ENCODE results near the gene ATP2A1.

Gene ATP2A1

DNA sequence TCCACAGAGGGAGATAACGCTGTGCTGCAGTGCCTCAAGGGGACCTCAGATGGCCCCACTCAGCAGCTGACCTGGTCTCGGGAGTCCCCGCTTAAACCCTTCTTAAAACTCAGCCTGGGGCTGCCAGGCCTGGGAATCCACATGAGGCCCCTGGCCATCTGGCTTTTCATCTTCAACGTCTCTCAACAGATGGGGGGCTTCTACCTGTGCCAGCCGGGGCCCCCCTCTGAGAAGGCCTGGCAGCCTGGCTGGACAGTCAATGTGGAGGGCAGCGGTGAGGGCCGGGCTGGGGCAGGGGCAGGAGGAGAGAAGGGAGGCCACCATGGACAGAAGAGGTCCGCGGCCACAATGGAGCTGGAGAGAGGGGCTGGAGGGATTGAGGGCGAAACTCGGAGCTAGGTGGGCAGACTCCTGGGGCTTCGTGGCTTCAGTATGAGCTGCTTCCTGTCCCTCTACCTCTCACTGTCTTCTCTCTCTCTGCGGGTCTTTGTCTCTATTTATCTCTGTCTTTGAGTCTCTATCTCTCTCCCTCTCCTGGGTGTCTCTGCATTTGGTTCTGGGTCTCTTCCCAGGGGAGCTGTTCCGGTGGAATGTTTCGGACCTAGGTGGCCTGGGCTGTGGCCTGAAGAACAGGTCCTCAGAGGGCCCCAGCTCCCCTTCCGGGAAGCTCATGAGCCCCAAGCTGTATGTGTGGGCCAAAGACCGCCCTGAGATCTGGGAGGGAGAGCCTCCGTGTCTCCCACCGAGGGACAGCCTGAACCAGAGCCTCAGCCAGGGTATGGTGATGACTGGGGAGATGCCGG is 54.3 kb downstream of the ATP2A1 start:
- no peak for DNase-seq (ENCODE audit: extremely low read depth, low read depth)
- no peak overlapping the region for H3K4me3 ChIP-seq (replicated peaks; ENCODE audit: low read depth, low read length)
- TF ChIP-seq, protein P1, sequence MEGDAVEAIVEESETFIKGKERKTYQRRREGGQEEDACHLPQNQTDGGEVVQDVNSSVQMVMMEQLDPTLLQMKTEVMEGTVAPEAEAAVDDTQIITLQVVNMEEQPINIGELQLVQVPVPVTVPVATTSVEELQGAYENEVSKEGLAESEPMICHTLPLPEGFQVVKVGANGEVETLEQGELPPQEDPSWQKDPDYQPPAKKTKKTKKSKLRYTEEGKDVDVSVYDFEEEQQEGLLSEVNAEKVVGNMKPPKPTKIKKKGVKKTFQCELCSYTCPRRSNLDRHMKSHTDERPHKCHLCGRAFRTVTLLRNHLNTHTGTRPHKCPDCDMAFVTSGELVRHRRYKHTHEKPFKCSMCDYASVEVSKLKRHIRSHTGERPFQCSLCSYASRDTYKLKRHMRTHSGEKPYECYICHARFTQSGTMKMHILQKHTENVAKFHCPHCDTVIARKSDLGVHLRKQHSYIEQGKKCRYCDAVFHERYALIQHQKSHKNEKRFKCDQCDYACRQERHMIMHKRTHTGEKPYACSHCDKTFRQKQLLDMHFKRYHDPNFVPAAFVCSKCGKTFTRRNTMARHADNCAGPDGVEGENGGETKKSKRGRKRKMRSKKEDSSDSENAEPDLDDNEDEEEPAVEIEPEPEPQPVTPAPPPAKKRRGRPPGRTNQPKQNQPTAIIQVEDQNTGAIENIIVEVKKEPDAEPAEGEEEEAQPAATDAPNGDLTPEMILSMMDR (IDR thresholded peaks at IDR 0.05; ENCODE audit: low read depth, low read length, missing control alignments), result no peak

DNA sequence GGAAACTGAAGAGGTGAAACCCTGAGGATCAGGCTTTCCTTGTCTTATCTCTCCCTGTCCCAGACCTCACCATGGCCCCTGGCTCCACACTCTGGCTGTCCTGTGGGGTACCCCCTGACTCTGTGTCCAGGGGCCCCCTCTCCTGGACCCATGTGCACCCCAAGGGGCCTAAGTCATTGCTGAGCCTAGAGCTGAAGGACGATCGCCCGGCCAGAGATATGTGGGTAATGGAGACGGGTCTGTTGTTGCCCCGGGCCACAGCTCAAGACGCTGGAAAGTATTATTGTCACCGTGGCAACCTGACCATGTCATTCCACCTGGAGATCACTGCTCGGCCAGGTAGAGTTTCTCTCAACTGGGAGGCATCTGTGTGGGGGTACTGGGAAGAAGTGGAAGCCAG is 54.9 kb downstream of the ATP2A1 start:
- no peak for DNase-seq (ENCODE audit: extremely low read depth, low read depth)
- H3K4me3 ChIP-seq (replicated peaks; ENCODE audit: low read depth, low read length), result no peak overlapping the region
- TF ChIP-seq, protein P1 (IDR thresholded peaks at IDR 0.05; ENCODE audit: low read depth, low read length, missing control alignments), result no peak

DNA sequence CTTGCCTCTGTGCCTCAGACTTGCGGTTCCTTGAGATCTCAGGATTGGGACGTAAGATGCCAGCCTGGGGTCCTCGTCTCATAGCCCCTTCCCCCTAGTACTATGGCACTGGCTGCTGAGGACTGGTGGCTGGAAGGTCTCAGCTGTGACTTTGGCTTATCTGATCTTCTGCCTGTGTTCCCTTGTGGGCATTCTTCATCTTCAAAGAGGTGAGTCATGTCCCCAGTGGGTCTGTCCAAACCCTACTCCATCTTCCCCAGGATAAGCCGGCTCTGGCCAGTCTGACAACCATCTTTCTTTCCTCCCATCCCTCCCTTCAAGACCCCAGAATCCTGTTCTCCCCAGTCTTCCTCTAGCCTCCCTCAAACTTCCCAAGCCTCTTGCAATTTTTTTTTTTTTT is 57.1 kb downstream of the ATP2A1 start:
- no peak overlapping the region for H3K4me3 ChIP-seq (replicated peaks; ENCODE audit: low read depth, low read length)
- TF ChIP-seq, protein P1 (IDR thresholded peaks at IDR 0.05; ENCODE audit: low read depth, low read length, missing control alignments), result no peak
- DNase-seq (ENCODE audit: extremely low read depth, low read depth), result no peak

DNA sequence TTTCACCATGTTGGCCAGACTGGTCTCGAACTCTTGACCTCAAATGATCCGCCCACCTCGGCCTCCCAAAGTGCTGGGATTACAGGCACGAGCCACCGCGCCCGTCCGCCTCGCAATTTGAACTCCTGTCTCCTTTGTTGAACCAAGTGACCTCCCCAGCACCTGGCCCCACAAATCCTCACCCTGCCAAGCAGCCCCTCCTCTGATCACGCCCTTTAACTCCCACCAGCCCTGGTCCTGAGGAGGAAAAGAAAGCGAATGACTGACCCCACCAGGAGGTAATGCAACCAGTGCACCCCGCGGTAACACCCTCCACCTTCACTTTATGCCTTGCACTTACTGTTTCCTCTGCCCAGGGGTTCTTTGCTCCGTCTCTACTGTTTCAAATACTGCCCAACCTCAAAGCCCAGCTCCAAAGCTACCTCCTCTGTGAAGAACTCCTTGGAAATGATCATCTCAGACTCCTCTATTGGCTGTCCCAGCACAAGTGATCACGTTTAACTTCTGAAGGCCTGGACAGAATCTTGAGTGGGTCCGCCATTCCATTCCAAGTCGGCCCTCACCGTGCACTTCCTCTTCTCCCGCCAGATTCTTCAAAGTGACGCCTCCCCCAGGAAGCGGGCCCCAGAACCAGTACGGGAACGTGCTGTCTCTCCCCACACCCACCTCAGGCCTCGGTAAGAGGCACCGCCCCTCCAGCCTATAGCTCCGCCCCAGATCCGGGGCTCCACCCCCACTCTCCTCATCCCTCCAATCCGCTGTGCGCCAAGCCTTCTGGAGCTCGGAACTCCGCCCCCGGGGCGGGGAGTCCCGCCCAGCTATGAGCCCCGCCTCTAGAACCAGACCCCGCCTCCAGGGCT is 57.9 kb downstream of the ATP2A1 start:
- TF ChIP-seq, protein P1 (IDR thresholded peaks at IDR 0.05; ENCODE audit: low read depth, low read length, missing control alignments), result no peak
- no peak for DNase-seq (ENCODE audit: extremely low read depth, low read depth)
- no peak overlapping the region for H3K4me3 ChIP-seq (replicated peaks; ENCODE audit: low read depth, low read length)

DNA sequence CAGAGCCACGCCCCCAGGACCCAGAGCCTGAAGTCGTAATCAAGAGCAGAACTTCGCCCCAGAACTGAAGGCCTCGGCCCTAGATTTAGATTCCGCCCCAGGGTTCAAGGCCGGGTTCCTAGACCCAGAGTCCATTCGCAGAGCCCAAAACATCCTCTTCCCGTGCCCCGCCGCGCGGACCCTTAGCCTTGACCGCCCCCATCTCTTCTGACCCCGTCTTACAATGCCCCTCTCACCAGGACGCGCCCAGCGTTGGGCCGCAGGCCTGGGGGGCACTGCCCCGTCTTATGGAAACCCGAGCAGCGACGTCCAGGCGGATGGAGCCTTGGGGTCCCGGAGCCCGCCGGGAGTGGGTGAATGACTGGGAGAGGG is 58.5 kb downstream of the ATP2A1 start:
- DNase-seq (ENCODE audit: extremely low read depth, low read depth), result no peak
- H3K4me3 ChIP-seq (replicated peaks; ENCODE audit: low read depth, low read length), result no peak overlapping the region
- TF ChIP-seq, protein P1 (IDR thresholded peaks at IDR 0.05; ENCODE audit: low read depth, low read length, missing control alignments), result no peak

DNA sequence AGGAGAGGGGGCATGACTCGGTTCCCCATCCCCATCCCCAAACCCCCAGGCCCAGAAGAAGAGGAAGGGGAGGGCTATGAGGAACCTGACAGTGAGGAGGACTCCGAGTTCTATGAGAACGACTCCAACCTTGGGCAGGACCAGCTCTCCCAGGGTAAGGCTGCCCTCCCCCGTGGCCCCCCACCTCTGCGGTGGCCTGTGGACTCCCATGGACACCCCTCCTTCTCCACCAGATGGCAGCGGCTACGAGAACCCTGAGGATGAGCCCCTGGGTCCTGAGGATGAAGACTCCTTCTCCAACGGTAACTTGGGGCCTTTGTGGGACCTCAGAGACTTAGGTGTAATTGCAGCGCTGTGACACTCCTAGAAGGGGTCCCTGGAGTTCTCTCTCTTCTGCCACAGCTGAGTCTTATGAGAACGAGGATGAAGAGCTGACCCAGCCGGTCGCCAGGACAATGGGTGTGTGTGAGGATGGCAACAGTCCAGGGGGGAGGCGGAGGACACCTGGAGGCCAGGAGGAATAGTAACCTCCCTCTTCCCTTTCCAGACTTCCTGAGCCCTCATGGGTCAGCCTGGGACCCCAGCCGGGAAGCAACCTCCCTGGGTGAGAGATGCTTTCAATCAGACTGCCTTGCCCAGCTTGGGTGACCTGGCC is 59.1 kb downstream of the ATP2A1 start:
- no peak overlapping the region for H3K4me3 ChIP-seq (replicated peaks; ENCODE audit: low read depth, low read length)
- TF ChIP-seq, protein P1 (IDR thresholded peaks at IDR 0.05; ENCODE audit: low read depth, low read length, missing control alignments), result no peak

More for the DNA sequence above, 59.1 kb downstream of the ATP2A1 start:
- no peak for DNase-seq (ENCODE audit: extremely low read depth, low read depth)

Measured in HFF-Myc (cell line).